ENCODE results near the gene SLC25A13.

The SLC25A13 gene

DNA sequence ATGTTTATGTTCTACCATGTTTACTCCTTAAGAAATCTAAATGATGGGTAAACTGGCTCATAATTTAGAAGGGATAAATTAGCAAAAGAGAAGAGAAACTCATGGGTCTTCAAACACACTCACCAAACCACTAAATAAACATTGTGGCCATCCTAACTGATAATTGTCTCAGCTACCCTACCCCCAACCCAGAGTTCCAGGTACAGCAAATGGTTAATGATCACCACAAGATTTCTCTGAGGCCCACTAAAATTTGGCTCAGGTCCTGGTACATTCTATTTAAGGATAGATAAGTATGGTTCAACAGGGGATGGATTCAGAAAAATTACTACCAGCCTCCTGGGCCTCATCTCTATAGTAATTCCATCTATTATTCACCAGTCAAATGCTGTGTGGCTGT is 21.4 kb downstream of the SLC25A13 start:
- TF ChIP-seq, protein P1, sequence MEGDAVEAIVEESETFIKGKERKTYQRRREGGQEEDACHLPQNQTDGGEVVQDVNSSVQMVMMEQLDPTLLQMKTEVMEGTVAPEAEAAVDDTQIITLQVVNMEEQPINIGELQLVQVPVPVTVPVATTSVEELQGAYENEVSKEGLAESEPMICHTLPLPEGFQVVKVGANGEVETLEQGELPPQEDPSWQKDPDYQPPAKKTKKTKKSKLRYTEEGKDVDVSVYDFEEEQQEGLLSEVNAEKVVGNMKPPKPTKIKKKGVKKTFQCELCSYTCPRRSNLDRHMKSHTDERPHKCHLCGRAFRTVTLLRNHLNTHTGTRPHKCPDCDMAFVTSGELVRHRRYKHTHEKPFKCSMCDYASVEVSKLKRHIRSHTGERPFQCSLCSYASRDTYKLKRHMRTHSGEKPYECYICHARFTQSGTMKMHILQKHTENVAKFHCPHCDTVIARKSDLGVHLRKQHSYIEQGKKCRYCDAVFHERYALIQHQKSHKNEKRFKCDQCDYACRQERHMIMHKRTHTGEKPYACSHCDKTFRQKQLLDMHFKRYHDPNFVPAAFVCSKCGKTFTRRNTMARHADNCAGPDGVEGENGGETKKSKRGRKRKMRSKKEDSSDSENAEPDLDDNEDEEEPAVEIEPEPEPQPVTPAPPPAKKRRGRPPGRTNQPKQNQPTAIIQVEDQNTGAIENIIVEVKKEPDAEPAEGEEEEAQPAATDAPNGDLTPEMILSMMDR (IDR thresholded peaks at IDR 0.05) = no peak

DNA sequence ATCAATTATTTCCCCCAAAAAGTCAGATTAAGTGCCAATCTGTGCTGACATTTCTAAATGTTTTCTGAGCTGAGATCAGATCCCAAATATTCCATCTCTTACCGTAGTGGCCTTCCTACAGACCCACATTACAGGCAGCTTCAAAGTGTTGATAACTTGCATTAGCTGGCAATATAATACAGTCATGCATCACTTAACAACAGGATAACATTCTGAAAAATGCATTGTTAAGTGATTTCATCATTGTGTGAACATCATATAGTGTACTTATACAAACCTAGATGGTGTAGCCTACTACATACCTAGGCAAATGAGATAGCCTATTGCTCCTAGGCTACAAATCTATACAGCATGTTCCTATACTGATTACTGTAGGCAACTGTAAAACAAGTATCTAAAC is 22.4 kb downstream of the SLC25A13 start:
- TF ChIP-seq, protein P1 (IDR thresholded peaks at IDR 0.05) = no peak

DNA sequence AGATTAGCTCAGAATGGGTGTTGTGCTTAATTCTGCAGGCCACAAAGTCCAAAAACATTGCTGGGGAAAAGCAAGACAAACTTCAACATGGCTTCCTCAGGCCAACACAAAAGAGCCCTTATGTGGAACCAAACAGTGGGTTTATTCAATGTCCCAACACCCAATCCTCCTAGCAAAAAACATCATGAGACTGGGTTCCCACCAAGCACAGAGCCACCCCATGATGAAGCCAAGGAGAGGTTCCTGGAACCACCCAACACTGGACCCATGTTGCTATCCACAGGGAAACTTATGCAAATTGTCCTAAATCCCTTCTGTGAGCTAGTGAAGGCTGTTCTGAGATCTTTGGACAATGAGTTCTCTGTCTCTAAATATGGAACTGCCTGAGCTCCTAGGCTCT is 24.0 kb downstream of the SLC25A13 start:
- TF ChIP-seq, protein P1 (IDR thresholded peaks at IDR 0.05) = no peak

DNA sequence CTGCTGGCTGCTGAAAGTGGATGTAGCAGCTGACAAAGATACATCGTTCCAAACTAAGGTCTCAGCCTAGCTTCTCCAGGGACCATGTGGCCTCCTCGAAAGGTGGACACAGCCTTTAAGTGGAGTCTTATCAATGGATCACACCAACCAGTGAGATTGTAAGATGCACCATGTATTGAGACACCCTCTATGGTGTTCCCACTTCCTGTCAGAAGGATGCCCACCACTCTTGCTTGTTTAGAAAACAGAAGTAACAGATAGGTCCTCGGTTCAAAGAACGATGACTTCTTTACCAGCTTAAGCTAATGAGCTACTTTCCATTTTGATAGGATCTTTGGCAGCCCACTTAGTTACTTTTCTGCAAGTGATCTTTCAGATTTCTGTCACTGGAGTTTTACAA is 34.3 kb downstream of the SLC25A13 start:
- TF ChIP-seq, protein P1 (IDR thresholded peaks at IDR 0.05) = no peak

DNA sequence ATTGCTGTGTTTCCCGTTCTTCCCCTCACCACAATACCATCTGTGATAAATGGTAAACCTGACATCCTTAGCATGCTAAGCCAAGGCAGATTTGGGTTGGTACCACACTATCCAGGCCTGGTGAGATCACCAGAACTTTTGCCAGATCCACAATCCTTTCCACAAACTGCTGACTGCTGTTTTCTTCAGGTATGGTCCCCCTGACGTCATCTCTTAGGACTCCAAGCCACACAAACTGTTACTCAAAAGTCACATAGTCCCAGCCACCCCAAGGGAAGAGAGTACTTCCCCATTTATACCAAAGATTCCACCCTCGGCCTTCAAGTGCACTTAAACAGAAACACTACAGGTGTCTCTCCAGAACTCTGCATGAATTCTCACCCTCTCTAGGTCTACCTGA is 34.8 kb downstream of the SLC25A13 start:
- TF ChIP-seq, protein P1 (IDR thresholded peaks at IDR 0.05) = no peak

DNA sequence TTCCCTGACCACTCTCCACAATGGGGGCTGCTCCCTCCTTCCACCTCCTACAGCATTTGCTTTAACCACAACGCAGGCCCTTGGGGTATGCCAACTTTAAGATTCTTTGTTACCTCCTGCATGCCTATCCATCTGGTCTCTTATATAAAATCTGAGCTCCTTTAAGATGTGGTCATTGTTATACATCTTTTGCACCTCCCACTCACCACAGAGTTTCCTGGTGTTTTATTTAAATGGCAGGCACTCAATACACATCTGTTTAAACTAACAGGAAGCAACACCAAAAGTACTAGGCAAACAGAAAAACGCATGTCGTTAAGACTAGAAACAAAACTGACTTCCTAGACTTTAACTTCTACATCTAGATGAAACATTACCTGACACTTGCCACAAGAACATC is 36.3 kb downstream of the SLC25A13 start:
- TF ChIP-seq, protein P1 (IDR thresholded peaks at IDR 0.05) = no peak

DNA sequence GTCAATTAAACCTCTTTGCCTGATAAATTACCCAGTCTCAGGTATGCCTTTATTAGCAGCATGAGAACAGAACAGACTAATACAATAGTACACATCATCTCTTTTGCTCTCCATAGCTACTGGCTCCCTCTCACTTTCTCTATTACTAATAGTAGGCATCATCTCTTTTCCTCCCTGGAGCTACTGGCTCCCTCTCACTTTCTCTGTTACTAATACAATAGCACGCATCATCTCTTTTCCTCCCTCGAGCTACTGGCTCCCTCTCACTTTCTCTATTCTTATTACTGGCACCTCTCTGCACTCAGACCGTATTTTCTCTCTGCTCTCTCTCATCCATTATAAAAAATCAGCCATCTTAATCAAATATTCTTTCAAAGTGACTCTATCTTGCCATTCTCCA is 37.1 kb downstream of the SLC25A13 start:
- TF ChIP-seq, protein P1 (IDR thresholded peaks at IDR 0.05) = no peak

DNA sequence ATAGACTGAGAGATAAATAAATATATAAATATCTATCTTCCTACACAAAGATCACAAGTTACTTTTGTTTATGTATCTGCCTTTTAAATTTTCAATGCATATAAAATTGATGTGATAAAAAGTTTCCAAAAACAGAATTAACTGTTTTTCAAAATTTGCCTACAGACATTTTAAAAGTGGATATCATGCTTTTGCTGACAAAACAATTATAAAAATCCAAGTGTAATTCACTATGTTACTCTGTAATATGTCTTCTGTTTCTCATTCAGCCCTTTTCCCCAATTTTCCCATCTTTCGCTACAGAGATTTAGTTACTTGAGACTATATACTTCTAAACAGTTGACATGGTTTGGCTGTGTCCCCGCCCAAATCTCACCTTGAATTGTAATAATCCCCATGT is 37.7 kb downstream of the SLC25A13 start:
- TF ChIP-seq, protein P1 (IDR thresholded peaks at IDR 0.05) = no peak

Data from LNCAP (cell line).